H1 (cell line): ENCODE data around the gene MAFG. TPM values are rescaled to one million over a fixed set of nuclear protein-coding genes. Genes with fewer than 3 reads are reported as not detected.

ENCODE experiments used
- CHD1 ChIP-seq: IDR thresholded peaks from 2 replicates; pipeline ENCODE4 v1.6.1; 2012; ENCODE audit warnings: low read depth, low read length, improper control_type of control experiment
- KDM5A ChIP-seq: fragments of 200-600 bp; IDR thresholded peaks from 2 replicates; pipeline ENCODE4 v1.7.1; 2012; ENCODE audit warnings: mild to moderate bottlenecking, low read length, inconsistent platforms, mixed read lengths
- polyA plus RNA-seq, 7 experiments: library from polyadenylated mRNA; depleted of rRNA in 3 of 7; stranded (reverse) in 5 of 7; unstranded in 2 of 7; fragments of >200 nt in 5 of 7; fragments of 200-250 nt in 2 of 7; gene quantifications; 1 replicate in 5 of 7; 2 replicates in 1 of 7; 4 replicates in 1 of 7; pipeline versions ENCODE4 v1.2.1 to v1.2.3, GENCODE V29; 2011 to 2013; ENCODE audit warnings: missing spikeins in 2 of 7, mixed read lengths in 2 of 7
- total RNA-seq: library from RNA; stranded (reverse); fragmentation: NEBNext Ultra II Directional; extraction: Animal tissue kit (Norgen Biotek cat#: 25700); gene quantifications from 2 replicates; pipeline ENCODE4 v1.2.1, GENCODE V29; 2021

MAFG gene
- total and polyA plus RNA-seq, 2 of the 8 experiments (the other 6 are each of a cell fraction or from before 2014, with no cell fraction given) = 25.5 to 26.9 TPM

GRCh38 chr17:81899514-81900166 lies 27.9 kb downstream of the MAFG start (continued):
- no peak for TF ChIP-seq KDM5A
- no peak for TF ChIP-seq CHD1
